ENCODE data around the gene TGFB1I1.

TGFB1I1 gene

GRCh38 chr16:31453255-31454204, 18.4 kb upstream of the TGFB1I1 start:
- DNase-seq: no peak

GRCh38 chr16:31455601-31456314, 16.2 kb upstream of the TGFB1I1 start:
- DNase-seq: peak; percentile 24

GRCh38 chr16:31456988-31457360, 15.0 kb upstream of the TGFB1I1 start:
- DNase-seq: no peak

GRCh38 chr16:31458073-31458843, 13.7 kb upstream of the TGFB1I1 start:
- peak; percentile 71 for DNase-seq

- peak; percentile 99 for DNase-seq
Observed at GRCh38 chr16:31458844-31459686, 12.9 kb upstream of the TGFB1I1 start, which contains the start of gene ARMC5. TSS of gene ARMC5 (plus strand) at chr16:31459501. CDS start at chr16:31459525, 24 bp downstream.

- DNase-seq: peak; percentile 99
Observed at GRCh38 chr16:31459687-31460581, 12.0 kb upstream of the TGFB1I1 start.

GRCh38 chr16:31460582-31461002, 11.4 kb upstream of the TGFB1I1 start:
- peak; percentile 54 for DNase-seq

- no peak for DNase-seq
Observed at GRCh38 chr16:31461201-31461920, 10.6 kb upstream of the TGFB1I1 start.

- no peak for DNase-seq
Observed at GRCh38 chr16:31461921-31462804, 9.8 kb upstream of the TGFB1I1 start.

- DNase-seq: no peak
Observed at GRCh38 chr16:31464348-31464769, 7.6 kb upstream of the TGFB1I1 start.

GRCh38 chr16:31464781-31465260, 7.1 kb upstream of the TGFB1I1 start:
- DNase-seq: no peak

GRCh38 chr16:31465788-31466370, 6.1 kb upstream of the TGFB1I1 start:
- DNase-seq: no peak

GRCh38 chr16:31466381-31466841, 5.5 kb upstream of the TGFB1I1 start:
- DNase-seq: no peak

GRCh38 chr16:31467151-31467773, 4.7 kb upstream of the TGFB1I1 start:
- DNase-seq: no peak

GRCh38 chr16:31467858-31468257, 4.1 kb upstream of the TGFB1I1 start:
- no peak for DNase-seq

GRCh38 chr16:31470615-31471014, 1.3 kb upstream of the TGFB1I1 start:
- DNase-seq: no peak

GRCh38 chr16:31471241-31471874, 594 bp upstream of the TGFB1I1 start:
- DNase-seq: no peak
